ENCODE measurements around the gene KIF26A.

KIF26A gene

GRCh38 chr14:104098272-104099095 is 39.9 kb upstream of the KIF26A start:
- H3K27me3 Mint-ChIP-seq: no peaks in the 10 kb centered on the region
- no peak overlapping the region for H3K4me3 Mint-ChIP-seq
- H3K27ac Mint-ChIP-seq: no peak overlapping the region
- H3K4me1 Mint-ChIP-seq (ENCODE audit: low read depth): peaks cover 4% of the 10 kb centered on the region
- H3K36me3 Mint-ChIP-seq: no peaks in the 10 kb centered on the region
- no peaks in the 10 kb centered on the region for H3K9me3 Mint-ChIP-seq (ENCODE audit: low read depth)

- Mint-ChIP-seq H3K27me3 (no peaks in the 10 kb centered on the region), H3K4me1 (ENCODE audit: low read depth) (peaks cover 3% of the 10 kb centered on the region), H3K27ac (no peak overlapping the region), H3K9me3 (ENCODE audit: low read depth) (no peaks in the 10 kb centered on the region), H3K36me3 (no peaks in the 10 kb centered on the region), H3K4me3 (no peak overlapping the region)
Measured at GRCh38 chr14:104099096-104100041, 39.0 kb upstream of the KIF26A start.

GRCh38 chr14:104100171-104101085 is 38.0 kb upstream of the KIF26A start:
- H3K9me3 Mint-ChIP-seq (ENCODE audit: low read depth): no peaks in the 10 kb centered on the region
- H3K27me3 Mint-ChIP-seq: no peaks in the 10 kb centered on the region
- no peak overlapping the region for H3K4me3 Mint-ChIP-seq
- no peaks in the 10 kb centered on the region for H3K4me1 Mint-ChIP-seq (ENCODE audit: low read depth)
- no peak overlapping the region for H3K27ac Mint-ChIP-seq
- no peaks in the 10 kb centered on the region for H3K36me3 Mint-ChIP-seq

DNA sequence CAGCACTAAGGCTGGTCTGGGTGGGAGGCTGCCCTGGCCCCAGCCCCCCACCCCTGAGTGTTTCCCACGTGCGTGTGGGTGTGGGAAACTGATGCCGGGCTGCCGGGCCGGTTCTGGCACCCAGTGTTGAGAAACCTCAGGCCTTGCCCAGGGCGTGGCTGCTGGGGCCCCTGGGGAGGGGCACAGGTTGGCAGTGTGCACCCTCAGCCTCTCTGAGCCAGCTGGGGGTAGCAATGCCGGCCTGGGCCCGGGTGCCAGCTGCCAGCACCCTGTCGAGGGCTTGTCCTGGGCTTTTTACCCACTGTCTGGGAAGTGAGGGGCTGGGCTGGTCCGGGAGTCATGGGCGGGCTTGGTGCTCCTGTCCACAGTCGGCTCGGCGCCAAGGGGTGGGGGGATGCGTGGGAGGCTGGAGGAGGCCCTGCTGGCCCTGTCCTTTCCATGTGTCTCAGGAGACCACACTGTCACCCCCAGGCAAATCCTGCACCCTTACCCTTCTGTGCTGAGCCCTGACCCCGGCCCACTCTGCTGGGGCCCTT is 37.2 kb upstream of the KIF26A start:
- H3K4me3 Mint-ChIP-seq: no peak overlapping the region
- no peaks in the 10 kb centered on the region for H3K4me1 Mint-ChIP-seq (ENCODE audit: low read depth)
- H3K9me3 Mint-ChIP-seq (ENCODE audit: low read depth): no peaks in the 10 kb centered on the region
- H3K36me3 Mint-ChIP-seq: no peaks in the 10 kb centered on the region
- H3K27ac Mint-ChIP-seq: no peak overlapping the region
- H3K27me3 Mint-ChIP-seq: no peaks in the 10 kb centered on the region

DNA sequence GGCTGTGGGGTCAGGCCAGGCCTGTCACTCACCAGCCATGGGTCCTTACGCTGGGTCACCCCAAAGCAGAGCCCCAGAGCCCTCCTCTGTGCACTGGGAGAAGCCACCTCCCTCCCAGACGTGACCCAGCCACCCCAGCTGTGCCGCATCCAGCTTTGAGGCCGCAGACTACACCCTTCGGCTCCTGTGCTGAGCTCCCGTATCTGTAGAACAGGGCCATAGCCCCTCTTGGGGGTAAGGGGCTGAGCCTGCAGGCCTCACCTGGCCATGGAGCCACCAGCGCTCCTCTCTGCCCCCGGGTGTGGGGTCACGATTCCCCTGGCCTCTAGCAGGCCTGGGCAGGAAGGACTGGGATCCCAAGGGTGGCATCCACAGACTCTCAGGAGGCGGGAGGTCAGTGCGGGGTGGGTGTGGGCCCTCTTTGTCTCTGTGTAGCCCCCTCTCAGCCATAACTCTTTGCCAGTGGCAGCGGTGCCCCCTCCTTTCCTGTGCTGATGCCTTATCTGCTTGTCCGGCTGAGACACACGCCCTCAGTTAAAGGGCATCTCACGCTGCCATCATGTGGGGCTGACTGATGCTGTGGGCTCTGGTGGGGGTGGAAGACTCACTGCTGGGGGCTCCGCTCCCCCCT is 36.6 kb upstream of the KIF26A start:
- H3K4me1 Mint-ChIP-seq (ENCODE audit: low read depth): no peaks in the 10 kb centered on the region
- no peaks in the 10 kb centered on the region for H3K27me3 Mint-ChIP-seq
- no peak overlapping the region for H3K4me3 Mint-ChIP-seq
- no peaks in the 10 kb centered on the region for H3K9me3 Mint-ChIP-seq (ENCODE audit: low read depth)
- no peaks in the 10 kb centered on the region for H3K36me3 Mint-ChIP-seq
- H3K27ac Mint-ChIP-seq: no peak overlapping the region

DNA sequence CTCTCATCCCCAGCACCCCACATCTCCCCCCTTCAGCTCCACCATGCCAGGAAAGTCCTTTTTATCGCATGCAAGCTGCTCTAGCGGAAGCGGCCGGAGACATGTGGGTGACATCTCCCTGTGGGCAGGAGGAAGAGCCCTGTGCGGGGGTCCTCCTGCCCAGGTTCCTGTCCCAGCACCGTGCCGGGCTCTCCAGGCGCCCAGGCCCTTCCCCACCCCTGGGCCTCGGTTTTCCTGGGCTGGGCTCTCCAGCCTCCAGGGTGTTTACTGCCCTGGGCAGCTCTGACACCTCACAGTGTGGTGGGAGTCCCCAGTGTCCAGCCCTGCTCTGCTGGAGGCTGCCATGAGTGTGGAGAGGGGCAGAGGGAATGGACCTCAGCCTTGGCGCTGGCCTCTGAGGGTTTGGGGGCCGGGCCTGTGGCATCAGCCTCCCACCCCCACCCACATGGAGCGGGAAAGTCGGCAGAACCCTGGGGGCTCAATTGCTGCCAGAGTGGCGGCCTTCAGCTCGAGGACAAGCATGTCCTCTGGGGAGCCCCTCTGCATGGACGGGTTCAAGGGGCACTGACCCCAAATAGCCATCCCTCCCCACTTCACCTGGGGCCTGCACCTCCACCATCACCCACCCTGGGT is 36.0 kb upstream of the KIF26A start:
- H3K9me3 Mint-ChIP-seq (ENCODE audit: low read depth): no peaks in the 10 kb centered on the region
- no peak overlapping the region for H3K4me3 Mint-ChIP-seq
- H3K27me3 Mint-ChIP-seq: no peaks in the 10 kb centered on the region
- no peak overlapping the region for H3K27ac Mint-ChIP-seq
- no peaks in the 10 kb centered on the region for H3K4me1 Mint-ChIP-seq (ENCODE audit: low read depth)
- H3K36me3 Mint-ChIP-seq: no peaks in the 10 kb centered on the region

DNA sequence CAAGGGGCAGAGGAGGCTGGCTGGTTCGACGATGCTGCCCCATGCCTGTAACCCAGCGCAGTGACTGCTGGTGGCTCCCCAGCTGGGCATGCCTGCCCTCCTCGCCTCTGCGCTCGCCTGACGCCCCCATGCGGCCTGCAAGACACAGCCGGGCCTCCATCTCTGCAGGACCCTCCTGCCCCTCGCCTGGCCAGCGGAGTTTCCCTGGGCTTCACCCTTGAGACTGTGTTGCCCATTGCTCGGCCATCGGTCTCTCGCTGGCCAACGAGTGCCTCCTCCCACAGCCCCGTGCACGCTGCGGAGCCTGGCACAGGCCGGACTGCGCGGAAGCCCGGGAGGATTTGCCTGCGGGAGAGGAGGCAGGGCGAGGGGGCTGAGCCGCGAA is 35.3 kb upstream of the KIF26A start:
- Mint-ChIP-seq H3K4me3 (no peak overlapping the region), H3K27me3 (no peaks in the 10 kb centered on the region), H3K27ac (no peak overlapping the region), H3K36me3 (no peaks in the 10 kb centered on the region), H3K4me1 (ENCODE audit: low read depth) (no peaks in the 10 kb centered on the region), H3K9me3 (ENCODE audit: low read depth) (no peaks in the 10 kb centered on the region)

DNA sequence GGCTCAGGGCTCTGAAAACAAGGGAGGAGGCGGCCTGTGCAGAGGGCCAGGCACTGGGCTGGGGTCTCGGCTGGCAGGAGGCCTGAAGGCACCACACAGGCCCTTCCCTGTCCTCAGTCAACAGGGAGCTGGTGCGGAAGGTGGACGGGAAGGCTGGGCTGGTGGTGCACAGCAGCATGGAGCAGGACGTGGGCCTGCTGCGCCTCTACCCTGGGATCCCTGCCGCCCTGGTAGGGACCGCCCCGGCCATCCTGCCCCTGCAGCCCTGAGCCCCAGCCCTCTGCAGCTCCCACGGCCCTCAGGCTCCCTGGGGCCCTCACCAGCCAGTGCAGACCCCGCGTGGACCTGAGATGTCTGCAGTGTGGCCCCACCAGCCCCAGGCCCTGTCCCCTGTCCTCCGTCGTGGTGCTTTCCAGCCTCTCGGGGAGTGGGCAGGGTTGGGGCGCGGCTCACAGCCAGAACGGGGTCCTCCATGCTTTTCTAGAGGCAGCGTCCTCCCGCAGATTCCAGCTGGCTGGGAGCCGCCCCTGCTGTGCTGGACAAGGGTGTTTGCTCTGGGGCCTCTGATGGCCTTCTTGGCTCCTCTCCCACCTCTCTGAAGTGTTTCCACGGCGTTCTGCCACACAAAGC is 34.8 kb upstream of the KIF26A start:
- no peaks in the 10 kb centered on the region for H3K4me1 Mint-ChIP-seq (ENCODE audit: low read depth)
- H3K9me3 Mint-ChIP-seq (ENCODE audit: low read depth): no peaks in the 10 kb centered on the region
- no peaks in the 10 kb centered on the region for H3K27me3 Mint-ChIP-seq
- no peaks in the 10 kb centered on the region for H3K36me3 Mint-ChIP-seq
- no peak overlapping the region for H3K27ac Mint-ChIP-seq
- no peak overlapping the region for H3K4me3 Mint-ChIP-seq

- H3K4me3 Mint-ChIP-seq: no peak overlapping the region
- H3K27me3 Mint-ChIP-seq: no peaks in the 10 kb centered on the region
- H3K9me3 Mint-ChIP-seq (ENCODE audit: low read depth): no peaks in the 10 kb centered on the region
- H3K27ac Mint-ChIP-seq: no peak overlapping the region
- no peaks in the 10 kb centered on the region for H3K4me1 Mint-ChIP-seq (ENCODE audit: low read depth)
- H3K36me3 Mint-ChIP-seq: no peaks in the 10 kb centered on the region
Measured at GRCh38 chr14:104104076-104104901, 34.1 kb upstream of the KIF26A start.

GRCh38 chr14:104105071-104105821 is 33.1 kb upstream of the KIF26A start:
- H3K27ac Mint-ChIP-seq: no peak overlapping the region
- no peaks in the 10 kb centered on the region for H3K4me1 Mint-ChIP-seq (ENCODE audit: low read depth)
- H3K36me3 Mint-ChIP-seq: no peaks in the 10 kb centered on the region
- H3K27me3 Mint-ChIP-seq: no peaks in the 10 kb centered on the region
- H3K4me3 Mint-ChIP-seq: no peak overlapping the region
- H3K9me3 Mint-ChIP-seq (ENCODE audit: low read depth): no peaks in the 10 kb centered on the region

DNA sequence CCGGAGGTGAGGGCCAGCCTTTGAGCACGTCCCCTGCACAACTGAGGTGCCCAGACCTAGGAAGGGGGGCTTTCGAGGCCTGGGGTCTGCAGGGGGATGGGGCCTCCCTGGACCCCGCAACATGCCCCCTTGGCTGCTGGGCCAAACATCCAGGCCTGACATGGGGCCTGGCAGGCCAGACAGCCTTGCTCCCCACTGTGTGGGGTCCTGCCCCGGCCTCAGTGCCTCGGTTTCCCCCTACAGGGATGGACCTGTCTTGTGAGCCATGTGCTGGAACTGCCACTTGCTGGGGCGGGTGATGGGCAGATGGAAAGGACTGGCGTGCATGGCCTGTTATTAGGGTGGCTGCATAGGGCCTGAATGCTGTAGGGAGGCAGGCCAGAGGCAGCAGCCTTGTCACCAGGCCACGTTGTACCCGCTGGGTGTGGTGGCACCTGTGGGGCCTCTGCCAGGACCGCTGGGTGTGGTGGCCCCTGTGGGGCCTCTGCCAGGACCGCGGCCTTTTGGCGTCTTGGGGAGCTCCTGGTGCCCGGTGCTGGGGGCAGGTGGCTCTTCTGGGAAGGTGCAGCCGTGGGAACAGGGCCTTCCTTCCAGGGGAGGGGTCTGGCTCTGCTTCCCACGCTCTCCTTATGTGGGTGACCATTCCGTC is 32.4 kb upstream of the KIF26A start:
- Mint-ChIP-seq H3K9me3 (ENCODE audit: low read depth) (no peaks in the 10 kb centered on the region), H3K36me3 (no peaks in the 10 kb centered on the region), H3K4me3 (no peak overlapping the region), H3K27me3 (no peaks in the 10 kb centered on the region), H3K4me1 (ENCODE audit: low read depth) (no peaks in the 10 kb centered on the region), H3K27ac (no peak overlapping the region)

- Mint-ChIP-seq H3K9me3 (ENCODE audit: low read depth) (no peaks in the 10 kb centered on the region), H3K36me3 (no peaks in the 10 kb centered on the region), H3K27ac (no peak overlapping the region), H3K27me3 (no peaks in the 10 kb centered on the region), H3K4me1 (ENCODE audit: low read depth) (no peaks in the 10 kb centered on the region), H3K4me3 (no peak overlapping the region)
Measured at GRCh38 chr14:104106471-104106991, 31.9 kb upstream of the KIF26A start.

Data from activated naive CD8-positive, alpha-beta T cell (primary cell).